GM12878 (cell line): ENCODE measurements around the gene EHF. TPM values are rescaled to one million over a fixed set of nuclear protein-coding genes. Genes with fewer than 3 reads are reported as not detected.

Source experiments
- ATAC-seq: fragments of 200-7000 bp; cut with Tn5 transposase; 3 replicates; pipeline ENCODE4 v1.9.1; 2020; ENCODE audit warnings: mild to moderate bottlenecking, moderate library complexity
- BruUV-seq: library from RNA; stranded (reverse); fragments of 400-500 nt; replicated peaks from 2 replicates; lab custom pipeline; 2021; lab: Mats Ljungman, UMichigan
- CTCF ChIA-PET: fragments of 300-600 bp; sonication (Branson Sonifier 250); formaldehyde crosslinking; extraction: SDS; loops from one replicate; lab custom pipeline; 2021; ENCODE audit warnings: inconsistent platforms; lab: Yijun Ruan, JAX
- POLR2A ChIA-PET: fragments of 350-600 bp; formaldehyde crosslinking; extraction: SDS; loops from one replicate; lab custom pipeline; 2021; ENCODE audit warnings: inconsistent platforms; lab: Charles Lee
- RAD21 ChIA-PET: fragments of 300-600 bp; sonication (Branson Sonifier 250); formaldehyde crosslinking; loops from one replicate; lab custom pipeline; 2023; ENCODE audit warnings: antibody characterized with exemption; ENCODE audit not compliant: unreplicated experiment; lab: Charles Lee
- SMC1A ChIA-PET: fragments of 300-600 bp; sonication (Branson Sonifier 250); formaldehyde crosslinking; loops from one replicate; lab custom pipeline; 2023; ENCODE audit not compliant: unreplicated experiment, uncharacterized antibody; lab: Charles Lee
- DNase-seq: peaks from one replicate; pipeline ENCODE4 v3.0.0-alpha.2; 2011; ENCODE audit warnings: low read depth, low spot score
- FAIRE-seq: peaks from 3 replicates; lab custom pipeline; 2011; peaks lifted over from hg19 to GRCh38; lab: Jason Lieb, UNC
- H2AFZ ChIP-seq: 2 replicates; pipeline ENCODE4 v1.6.0; 2011; ENCODE audit warnings: low read depth, low read length, control low read depth; ENCODE audit not compliant: control insufficient read depth
- H3K27ac ChIP-seq: 2 replicates; pipeline ENCODE4 v1.5.1; 2011; ENCODE audit warnings: control low read depth; ENCODE audit not compliant: control insufficient read depth, insufficient read depth
- H3K27me3 ChIP-seq, 2 experiments: replicated peaks in 1 of 2; 2 replicates each; pipeline versions ENCODE4 v1.6.0 to v1.6.1; 2011; ENCODE audit warnings: low read length in 1 of 2; ENCODE audit not compliant: control insufficient read depth in 2 of 2, insufficient read depth in 2 of 2
- H3K36me3 ChIP-seq, 2 experiments: 2 replicates each; pipeline ENCODE4 v1.5.1; 2011; ENCODE audit warnings: low read length in 1 of 2; ENCODE audit not compliant: control insufficient read depth in 2 of 2, insufficient read depth in 2 of 2
- H3K4me1 ChIP-seq: 2 replicates; pipeline ENCODE4 v1.6.1; 2011; ENCODE audit warnings: mild to moderate bottlenecking, low read length, moderate library complexity, mixed read lengths; ENCODE audit not compliant: control insufficient read depth, insufficient read depth
- H3K4me2 ChIP-seq: 2 replicates; pipeline ENCODE4 v1.6.0; 2011; ENCODE audit warnings: control low read depth; ENCODE audit not compliant: control insufficient read depth, insufficient read depth
- H3K4me3 ChIP-seq: fragments of 200-600 bp; sonication (generic); 2 replicates; pipeline ENCODE4 v1.5.1; 2016
- H3K79me2 ChIP-seq: 2 replicates; pipeline ENCODE4 v1.6.0; 2011; ENCODE audit warnings: low read length; ENCODE audit not compliant: control insufficient read depth, insufficient read depth
- H3K9ac ChIP-seq: 2 replicates; pipeline ENCODE4 v1.8.0; 2011; ENCODE audit warnings: low read length, control low read depth, mixed read lengths; ENCODE audit not compliant: control insufficient read depth, insufficient read depth
- H3K9me3 ChIP-seq: replicated peaks from 3 replicates; pipeline ENCODE4 v1.5.1; 2011; ENCODE audit warnings: mild to moderate bottlenecking, low read length; ENCODE audit not compliant: control insufficient read depth, insufficient read depth
- H4K20me1 ChIP-seq: 2 replicates; pipeline ENCODE4 v1.6.0; 2011; ENCODE audit not compliant: control insufficient read depth, insufficient read depth
- BACH1 ChIP-seq: fragments of 450-650 bp; IDR thresholded peaks from 2 replicates; pipeline ENCODE4 v1.6.1; 2017; ENCODE audit warnings: mild to moderate bottlenecking, borderline replicate concordance
- EGR1 ChIP-seq, 2 experiments: IDR thresholded peaks; 1 replicate in 1 of 2; 2 replicates in 1 of 2; pipeline ENCODE4 v1.6.1; 2011 to 2012; ENCODE audit warnings: low read depth in 2 of 2, low read length in 2 of 2, borderline replicate concordance in 1 of 2, mild to moderate bottlenecking in 1 of 2, moderate library complexity in 1 of 2
- ESRRA ChIP-seq: IDR thresholded peaks from 2 replicates; pipeline ENCODE4 v1.6.1; 2012; ENCODE audit warnings: mild to moderate bottlenecking, low read length, improper control_type of control experiment
- HCFC1 ChIP-seq: fragments of 150-350 bp; IDR thresholded peaks from 2 replicates; pipeline ENCODE4 v1.6.1; 2014; ENCODE audit warnings: low read length
- IRF3 ChIP-seq: fragments of 450-650 bp; IDR thresholded peaks from 2 replicates; pipeline ENCODE4 v1.6.1; 2014; ENCODE audit warnings: mild to moderate bottlenecking
- JUNB ChIP-seq: IDR thresholded peaks from 2 replicates; pipeline ENCODE4 v1.6.1; 2016; ENCODE audit warnings: antibody characterized with exemption, mild to moderate bottlenecking
- MAX ChIP-seq: IDR thresholded peaks from 2 replicates; pipeline ENCODE4 v1.6.1; 2012; ENCODE audit warnings: low read depth, low read length, improper control_type of control experiment
- MTA2 ChIP-seq: fragments of 450-650 bp; IDR thresholded peaks from 2 replicates; pipeline ENCODE4 v1.6.1; 2016; ENCODE audit warnings: low read depth, mild to moderate bottlenecking, moderate library complexity
- NR2C2 ChIP-seq: IDR thresholded peaks from 2 replicates; pipeline ENCODE4 v1.6.1; 2011; ENCODE audit warnings: borderline replicate concordance, low read depth; ENCODE audit not compliant: control insufficient read depth, insufficient read length
- NRF1 ChIP-seq: conservative IDR thresholded peaks from 2 replicates; pipeline ENCODE4 v1.6.1; 2011; ENCODE audit warnings: mild to moderate bottlenecking, low read depth, low read length, improper control_type of control experiment
- PRDM15 ChIP-seq: fragments of 450-650 bp; formaldehyde crosslinking; IDR thresholded peaks from 2 replicates; pipeline ENCODE4 v1.4.0; 2020; ENCODE audit warnings: mild to moderate bottlenecking, moderate library complexity
- RB1 ChIP-seq: fragments of 450-650 bp; formaldehyde crosslinking; IDR thresholded peaks from 2 replicates; pipeline ENCODE4 v1.6.1; 2017; ENCODE audit warnings: mild to moderate bottlenecking, borderline replicate concordance
- SRF ChIP-seq, 2 experiments: IDR thresholded peaks; 2 replicates each; pipeline ENCODE4 v1.6.1; 2011; ENCODE audit warnings: low read depth in 2 of 2, low read length in 2 of 2, mild to moderate bottlenecking in 1 of 2, moderate library complexity in 1 of 2
- ZNF622 ChIP-seq: fragments of 450-650 bp; IDR thresholded peaks from 2 replicates; pipeline ENCODE4 v1.6.1; 2017; ENCODE audit warnings: mild to moderate bottlenecking, inconsistent platforms
- WGBS: methylation state at CpG from one replicate; pipeline ENCODE4 v1.1.6; 2016; ENCODE audit warnings: low lambda C conversion rate; ENCODE audit not compliant: insufficient replicate concordance, insufficient coverage; ENCODE audit errors: missing lambda C conversion rate; 5-methylcytosine and 5-hydroxymethylcytosine counted together
- in situ Hi-C: fragments of 300-500 bp; cut with MboI; formaldehyde crosslinking; loops from 9 replicates; pipeline ENCODE4 v1.14.3; 2018; ENCODE audit warnings: mixed read lengths
- intact Hi-C: fragments of 100-400 bp; cut with micrococcal nuclease; formaldehyde crosslinking; loops from one replicate; pipeline ENCODE4 v1.14.2; 2022; ENCODE audit not compliant: unreplicated experiment
- polyA plus RNA-seq, 11 experiments: library from polyadenylated mRNA; depleted of rRNA in 4 of 11; unstranded in 6 of 11; stranded (reverse) in 5 of 11; fragments of >200 nt; fragmentation: Nextera tagmentation in 4 of 11; fragmentation: Illumina TruSeq in 1 of 11; extraction: Ambion mirVana in 4 of 11; extraction: Trizol in 1 of 11; gene quantifications; 1 replicate in 1 of 11; 2 replicates in 10 of 11; pipeline versions ENCODE4 v1.2.1 to v1.2.3, GENCODE V29; 2011 to 2016; ENCODE audit warnings: inconsistent platforms in 2 of 11, missing spikeins in 2 of 11, low read depth in 1 of 11
- total RNA-seq, 4 experiments: library from RNA; depleted of rRNA in 3 of 4; stranded (reverse); fragments of >200 nt in 3 of 4; fragmentation: Illumina TruSeq in 1 of 4; extraction: Trizol in 1 of 4; gene quantifications; 2 replicates each; pipeline versions ENCODE4 v1.2.1 to v1.2.3, GENCODE V29; 2013 to 2021

The EHF gene
- total and polyA plus RNA-seq, 10 of the 15 experiments (the other 5 are each of a cell fraction or from before 2014, with no cell fraction given) = 0.04 to 0.33 (median 0.06) TPM; not detected in 6

GRCh38 chr11:34679681-34680080 lies 58.8 kb downstream of the EHF start (continued):
- TF ChIP-seq IRF3 (no peak), EGR1 (IDR thresholded peaks at IDR 0.05; ENCODE audit: borderline replicate concordance in 1 of 2, low read depth in 2 of 2, low read length in 2 of 2) (no peak)

DNA sequence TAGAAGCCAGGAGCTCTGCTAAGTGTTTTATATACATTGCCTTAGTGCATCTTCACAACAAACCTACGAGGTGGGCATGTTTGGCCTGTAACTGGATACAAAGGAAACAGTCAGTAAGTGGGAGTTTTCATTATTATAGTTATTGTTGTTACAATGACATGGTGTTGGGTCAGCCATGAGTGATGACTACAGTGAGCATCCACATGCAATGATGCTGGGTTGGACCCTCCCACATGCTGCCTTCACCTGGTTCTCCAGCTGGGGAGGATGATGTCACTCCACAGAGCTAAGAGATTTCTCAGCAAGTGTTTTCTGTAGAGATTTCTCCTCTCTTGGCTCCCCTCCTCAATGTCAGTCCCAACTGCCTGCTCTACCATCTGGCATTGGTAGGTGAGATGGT lies 59.3 kb downstream of the EHF start:
- H3K4me3 ChIP-seq = no peak overlapping the region
- no peaks in the 10 kb centered on the region for H3K79me2 ChIP-seq
- no peaks in the 10 kb centered on the region for H4K20me1 ChIP-seq
- H3K9ac ChIP-seq = no peak overlapping the region
- POLR2A ChIA-PET = no interaction called here
- SMC1A ChIA-PET = no interaction called here
- no TSS peak for BruUV-seq
- RAD21 ChIA-PET = no interaction called here
- no peaks in the 10 kb centered on the region for H3K9me3 ChIP-seq
- CTCF ChIA-PET = no interaction called here
- no peaks in the 10 kb centered on the region for H3K36me3 ChIP-seq
- no peaks in the 10 kb centered on the region for H3K4me1 ChIP-seq
- DNase-seq = no peak
- TF ChIP-seq SRF (IDR thresholded peaks at IDR 0.05; ENCODE audit: low read depth in 2 of 2, low read length in 2 of 2) (no peak), MAX (no peak), NRF1 (no peak), HCFC1 (no peak), PRDM15 (CRISPR knock-in tag) (no peak), RB1 (no peak), MTA2 (no peak), BACH1 (no peak), JUNB (no peak), ZNF622 (no peak), ESRRA (no peak), NR2C2 (no peak)
- TF ChIP-seq, all 136 proteins: peak for 0
- H3K27me3 ChIP-seq = no peaks in the 10 kb centered on the region
- no peak overlapping the region for H2AFZ ChIP-seq
- intact Hi-C loops = no loop called here
- no peak for FAIRE-seq
- 0% methylated on average over 1 of the region's 1 CpG for WGBS
- H3K4me2 ChIP-seq = no peak overlapping the region
- in situ Hi-C loops = no loop called here
- no peak overlapping the region for H3K27ac ChIP-seq
- no peak for ATAC-seq
